Stimulated activated CD4-positive, alpha-beta T cell treated with anti-CD3 and anti-CD28 coated beads, Interleukin-2, amount 100 ng/mL, for 48 hours (primary cell): ENCODE data around the gene ADGRD2.

Source experiments
- DNase-seq, 2 donors: peaks; one replicate each; pipeline ENCODE4 v3.0.0-alpha.2; 2020

The ADGRD2 gene

GRCh38 chr9:124479947-124480620 lies 29.8 kb downstream of the ADGRD2 start:
- DNase-seq, result no peak

- no peak for DNase-seq
Observed at GRCh38 chr9:124480621-124480981, 30.4 kb downstream of the ADGRD2 start.

GRCh38 chr9:124481115-124481514 lies 30.9 kb downstream of the ADGRD2 start:
- DNase-seq, result no peak

DNA sequence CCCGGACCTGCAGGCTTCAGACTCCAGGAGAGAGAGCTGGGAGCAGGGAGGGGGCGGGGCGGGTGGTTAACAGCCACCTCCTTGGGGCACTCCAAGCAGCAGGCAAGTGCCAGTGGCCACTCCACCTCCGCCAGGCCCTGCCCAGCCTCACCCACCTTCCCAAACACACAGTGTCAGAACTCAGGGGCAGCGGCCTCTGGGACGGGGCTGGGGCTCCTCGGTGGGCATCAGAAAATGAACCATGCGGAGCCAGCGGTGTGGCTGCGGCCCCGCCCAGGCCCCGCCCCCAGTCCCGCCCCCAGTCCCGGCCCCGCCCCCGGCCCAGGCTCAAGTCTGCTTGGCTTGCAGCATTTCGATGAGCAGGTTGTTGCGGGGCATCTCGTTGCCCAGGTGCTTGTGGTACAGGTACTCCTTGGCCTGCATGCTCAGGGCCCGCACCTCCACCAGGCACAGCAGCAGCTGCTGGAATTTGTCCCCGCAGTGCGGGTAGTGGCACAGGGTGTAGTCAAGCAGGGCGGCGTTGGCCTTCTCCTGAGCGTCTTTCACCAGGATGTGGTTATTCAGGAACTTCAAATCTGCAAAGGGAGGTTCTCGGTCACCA lies 32.3 kb downstream of the ADGRD2 start:
- no peak for DNase-seq

GRCh38 chr9:124483481-124483880 lies 33.2 kb downstream of the ADGRD2 start:
- DNase-seq, result no peak

- no peak for DNase-seq
Observed at GRCh38 chr9:124485201-124485600, 35.0 kb downstream of the ADGRD2 start.

- no peak for DNase-seq
Observed at GRCh38 chr9:124485936-124486335, 35.7 kb downstream of the ADGRD2 start.

GRCh38 chr9:124486778-124487259 lies 36.6 kb downstream of the ADGRD2 start:
- DNase-seq, result no peak

DNA sequence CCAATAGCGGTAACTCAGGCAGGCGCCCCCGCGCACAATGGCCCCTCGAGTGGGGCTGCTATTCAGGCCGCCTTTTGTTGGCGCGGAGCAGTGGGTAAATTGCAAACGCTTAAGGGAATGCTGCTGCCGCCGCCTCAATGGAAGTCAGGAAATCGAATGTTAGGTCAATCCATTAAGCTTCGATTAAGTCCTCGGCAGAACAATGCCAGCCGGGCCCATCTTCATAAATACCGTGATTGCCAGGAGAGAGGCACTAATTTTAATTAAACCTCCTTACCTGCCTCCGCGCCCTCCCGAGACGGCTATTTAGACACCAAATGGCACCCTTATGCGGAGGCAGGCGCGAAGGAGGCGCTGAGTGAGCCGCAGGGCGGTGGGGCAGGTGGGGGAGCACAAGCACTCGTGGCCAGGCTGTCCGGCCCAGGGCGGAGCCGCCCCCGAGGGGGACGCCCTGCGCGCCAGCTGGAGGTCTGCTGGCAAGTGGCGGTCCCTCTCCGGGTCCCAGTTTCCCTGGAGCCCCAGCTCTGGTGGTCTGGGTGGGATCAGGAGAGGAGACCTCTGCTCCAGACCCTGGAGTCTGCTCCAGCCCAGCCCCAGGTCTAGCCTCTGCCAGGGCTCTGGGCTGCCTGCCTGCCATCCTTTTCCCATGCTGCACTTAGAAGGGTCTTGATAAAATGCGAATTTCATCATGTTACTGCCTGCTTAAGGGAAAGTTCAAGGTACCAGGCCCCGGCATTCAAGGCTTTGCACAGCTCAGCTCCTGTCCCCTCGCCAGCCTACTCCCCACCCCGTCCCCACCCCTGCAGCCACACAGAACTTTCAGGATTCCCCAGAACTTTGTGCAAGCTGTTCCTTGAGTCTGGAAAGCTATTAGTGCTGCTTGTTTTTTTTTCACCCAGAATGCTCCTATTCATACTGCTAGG lies 37.3 kb downstream of the ADGRD2 start:
- DNase-seq, result no peak

DNA sequence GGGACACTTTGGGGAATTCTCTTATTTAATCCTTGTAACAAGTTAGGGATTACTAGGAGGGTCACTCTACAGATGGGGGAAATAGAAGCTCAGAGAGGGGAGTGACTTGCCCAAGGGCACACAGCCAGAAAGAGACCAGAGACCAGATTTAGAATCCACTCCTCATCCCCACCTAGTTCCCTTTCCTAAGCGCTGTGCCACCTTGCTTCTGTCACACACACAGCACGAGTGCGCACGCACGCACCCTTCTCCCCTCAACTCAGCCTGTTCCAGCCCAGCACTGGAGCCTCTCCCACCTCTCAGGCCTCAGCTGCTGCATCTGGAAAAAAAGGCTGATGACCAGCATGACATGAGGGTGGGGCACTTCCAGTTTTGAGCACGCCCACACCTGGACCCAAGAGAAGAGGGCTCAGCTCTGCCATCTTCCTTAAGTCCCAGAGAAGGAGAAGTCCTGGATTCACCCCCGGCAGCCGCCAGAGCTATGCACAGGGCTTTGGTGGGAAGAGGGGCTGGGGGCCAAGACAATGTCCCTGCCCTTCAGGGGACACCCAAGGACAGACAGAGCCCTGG lies 38.5 kb downstream of the ADGRD2 start:
- DNase-seq, result no peak

GRCh38 chr9:124489222-124489621 lies 39.0 kb downstream of the ADGRD2 start:
- DNase-seq, result no peak

GRCh38 chr9:124490004-124490403 lies 39.8 kb downstream of the ADGRD2 start:
- no peak for DNase-seq

DNA sequence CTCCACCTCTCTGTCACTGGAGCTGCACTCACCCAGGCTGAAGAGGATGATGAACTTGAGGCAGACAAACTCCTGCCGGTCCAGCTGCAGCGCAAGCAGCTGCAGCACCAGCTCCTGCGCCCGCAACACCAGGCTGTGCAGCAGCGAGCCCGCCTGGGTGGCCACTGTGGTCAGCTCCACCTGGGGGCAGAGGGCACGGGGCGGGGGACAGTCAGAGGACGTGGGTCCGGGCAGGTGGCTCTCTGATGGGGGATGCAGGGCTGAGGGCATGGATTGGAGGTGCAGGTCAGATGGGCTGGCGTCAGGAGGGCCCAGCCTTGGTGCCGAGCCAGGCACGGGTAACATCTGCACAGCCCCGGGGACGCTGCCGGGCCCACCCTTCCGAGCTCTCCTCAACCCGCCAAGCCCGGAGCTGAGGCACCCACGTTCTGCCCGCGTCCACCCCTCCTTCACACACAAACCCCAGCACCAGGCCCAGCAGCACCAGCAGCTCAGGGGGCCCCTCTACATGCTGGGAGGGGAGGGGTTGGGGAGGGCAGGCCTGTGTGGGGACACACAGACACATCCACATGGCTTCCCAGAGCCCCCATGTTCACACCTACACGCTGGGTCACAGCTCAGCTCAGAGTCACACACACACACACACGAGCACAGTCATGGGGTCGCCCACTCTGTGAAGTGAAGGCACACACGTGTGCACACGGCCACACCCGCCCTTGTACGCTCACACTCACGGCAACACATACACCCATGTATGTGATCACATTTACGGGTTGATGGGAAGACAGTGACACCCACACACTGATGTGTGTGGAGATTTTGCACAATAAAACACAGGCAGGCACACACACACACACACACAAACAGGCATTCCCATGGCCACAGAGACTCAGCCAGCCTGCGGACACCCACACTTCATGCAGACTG lies 41.1 kb downstream of the ADGRD2 start:
- DNase-seq, result no peak

- no peak for DNase-seq
Observed at GRCh38 chr9:124492818-124493217, 42.6 kb downstream of the ADGRD2 start.

- no peak for DNase-seq
Observed at GRCh38 chr9:124493218-124493617, 43.0 kb downstream of the ADGRD2 start.

GRCh38 chr9:124493794-124494479 lies 43.7 kb downstream of the ADGRD2 start:
- DNase-seq, result no peak

DNA sequence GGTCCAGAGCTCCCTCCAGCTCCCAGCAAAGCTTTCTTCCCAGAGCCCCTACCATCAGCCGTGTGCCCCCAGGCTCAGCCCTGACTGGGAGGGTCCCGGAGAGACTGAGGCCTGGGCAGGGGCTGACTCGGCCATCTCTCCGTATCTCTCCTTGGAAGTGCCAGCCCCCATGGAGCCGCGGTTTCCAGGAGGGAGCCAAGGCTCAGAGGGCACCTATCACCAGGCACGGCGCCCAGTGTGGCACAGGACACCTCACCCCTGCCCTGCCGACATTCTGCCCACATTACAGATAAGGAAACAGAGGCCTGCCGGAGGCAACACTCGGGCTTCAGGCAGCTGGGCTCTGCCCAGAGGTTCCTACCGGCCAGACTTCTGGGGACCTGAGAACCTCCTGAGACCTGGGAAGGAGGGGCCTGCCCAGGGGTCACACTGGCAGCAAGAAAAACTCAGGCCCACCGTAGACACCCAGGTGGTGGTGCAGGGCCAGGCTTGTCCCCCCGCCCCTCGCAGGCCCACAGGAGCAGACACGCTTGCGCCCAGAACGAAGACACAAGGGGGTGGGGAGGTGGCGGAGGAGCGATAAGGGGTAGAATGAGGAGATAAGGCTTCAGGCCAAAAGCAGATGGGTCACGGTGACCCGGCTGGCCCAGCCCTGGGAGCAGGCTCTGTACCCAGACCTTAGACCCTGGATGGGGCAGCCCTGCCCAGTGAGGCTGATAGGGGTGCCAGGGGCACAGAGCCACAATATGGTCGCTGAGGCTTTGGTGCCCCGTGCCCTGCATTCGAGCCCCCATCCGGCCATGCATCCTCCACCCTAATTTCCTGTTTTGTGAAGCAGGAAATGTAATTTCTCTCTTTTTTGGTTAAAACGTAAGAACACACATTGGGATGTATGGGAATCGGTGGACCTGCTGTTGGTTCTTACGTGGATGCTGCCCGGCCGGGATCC lies 45.1 kb downstream of the ADGRD2 start:
- no peak for DNase-seq

DNA sequence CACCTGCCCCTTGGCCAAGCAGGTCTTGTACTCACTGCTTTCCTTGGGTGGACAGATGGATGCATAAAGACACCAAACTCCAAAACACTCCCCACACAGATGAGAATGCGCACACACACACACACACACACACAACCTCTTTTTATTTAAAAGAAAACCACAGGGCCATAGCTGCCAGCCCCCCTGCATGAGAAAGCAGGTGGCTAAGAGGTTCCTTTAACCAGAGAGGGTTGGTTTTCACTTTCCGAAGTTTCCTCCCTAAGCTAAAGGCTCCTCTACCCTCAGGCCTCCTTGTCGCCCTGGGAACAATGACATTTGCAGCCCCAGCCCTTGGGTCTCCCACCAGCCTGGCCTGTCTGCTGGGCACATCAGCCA lies 45.8 kb downstream of the ADGRD2 start:
- no peak for DNase-seq

- DNase-seq, result no peak
Observed at GRCh38 chr9:124496463-124496862, 46.2 kb downstream of the ADGRD2 start.

GRCh38 chr9:124497441-124497840 lies 47.2 kb downstream of the ADGRD2 start:
- DNase-seq, result no peak
